Dedifferentiated amniotic fluid mesenchymal stem cell (primary cell): Measurements from ENCODE around the gene RTN4RL1.

ENCODE experiments used
- DNase-seq: peaks from one replicate; pipeline ENCODE4 v3.0.0-alpha.2; 2016; ENCODE audit errors: extremely low spot score

RTN4RL1 gene

DNA sequence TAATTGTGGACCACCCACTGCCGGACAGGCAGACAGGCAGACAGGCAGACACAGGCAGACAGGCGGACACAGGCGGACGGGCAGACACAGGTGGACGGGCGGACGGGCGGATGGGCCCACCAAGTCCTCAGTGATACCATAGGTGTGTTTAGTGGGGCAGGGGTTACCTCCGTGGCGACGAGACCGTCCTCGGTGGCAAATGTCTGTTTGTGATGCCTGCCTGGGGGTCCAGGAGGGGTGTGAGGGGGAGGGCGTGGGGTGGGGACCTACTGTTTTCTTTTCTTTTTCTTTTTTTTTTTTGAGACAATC, 76.7 kb downstream of the RTN4RL1 start:
- DNase-seq = no peak

DNA sequence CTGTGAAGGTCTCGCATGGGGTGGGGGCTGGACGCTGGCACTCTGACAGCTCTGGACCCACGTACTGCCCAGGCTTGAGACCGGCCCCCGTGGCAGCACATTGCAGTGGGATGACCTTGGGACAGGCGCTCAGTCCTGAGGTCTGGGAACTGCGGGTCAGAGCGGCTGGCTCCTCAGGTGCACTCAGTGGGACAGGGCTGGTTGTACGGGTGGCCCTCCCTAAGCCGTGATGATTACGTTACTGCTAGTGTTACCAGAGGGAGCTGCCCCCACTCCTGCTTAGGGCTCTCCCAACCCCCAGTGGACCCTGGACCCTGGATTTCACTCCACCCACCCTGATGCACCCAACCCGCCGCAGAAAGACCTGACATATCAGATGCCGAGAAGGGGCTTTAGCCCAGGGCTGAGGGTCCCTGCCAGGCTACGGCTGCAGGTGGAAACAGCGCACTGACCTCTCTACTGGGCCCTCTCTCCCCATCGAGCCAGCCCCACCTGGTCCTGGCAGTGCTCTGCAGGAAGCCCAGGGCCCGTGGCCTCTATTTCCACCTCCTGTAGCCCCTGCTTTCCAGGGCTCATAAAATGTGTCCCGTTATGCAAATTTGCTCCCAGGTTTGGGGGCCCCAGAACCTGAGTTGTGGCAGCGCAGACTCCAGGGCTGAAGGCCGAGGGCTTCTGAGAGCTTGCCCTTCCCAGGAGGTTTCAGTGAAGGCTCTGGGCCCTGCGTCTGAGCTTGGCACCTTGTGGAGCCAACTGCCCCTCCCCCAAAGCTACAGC, 77.2 kb downstream of the RTN4RL1 start:
- no peak for DNase-seq

DNA sequence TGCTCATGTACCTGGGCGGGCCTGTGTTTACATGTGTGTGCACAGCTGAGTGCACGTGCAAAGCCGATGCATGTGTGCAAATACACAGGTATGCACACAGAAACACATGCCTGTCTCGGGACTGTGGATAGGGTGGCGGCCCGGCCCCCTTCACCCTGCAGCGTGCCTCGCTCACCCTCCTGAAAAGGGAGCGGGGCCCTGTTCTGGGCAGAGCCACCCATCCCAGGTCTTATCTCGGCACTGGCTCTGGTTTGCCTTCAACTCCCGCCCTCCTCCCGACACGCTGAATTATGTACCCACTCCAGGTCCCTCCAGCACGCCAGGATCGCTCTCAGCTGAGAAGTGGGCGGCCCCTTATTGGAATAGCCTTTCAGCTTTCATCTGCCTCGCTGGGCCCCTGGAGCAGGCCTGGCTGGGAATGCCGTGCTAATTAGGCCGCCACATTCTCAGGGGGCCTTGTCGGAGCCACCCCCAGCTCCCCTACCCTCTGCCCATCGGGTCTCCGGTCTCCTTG, 77.8 kb downstream of the RTN4RL1 start:
- no peak for DNase-seq

DNA sequence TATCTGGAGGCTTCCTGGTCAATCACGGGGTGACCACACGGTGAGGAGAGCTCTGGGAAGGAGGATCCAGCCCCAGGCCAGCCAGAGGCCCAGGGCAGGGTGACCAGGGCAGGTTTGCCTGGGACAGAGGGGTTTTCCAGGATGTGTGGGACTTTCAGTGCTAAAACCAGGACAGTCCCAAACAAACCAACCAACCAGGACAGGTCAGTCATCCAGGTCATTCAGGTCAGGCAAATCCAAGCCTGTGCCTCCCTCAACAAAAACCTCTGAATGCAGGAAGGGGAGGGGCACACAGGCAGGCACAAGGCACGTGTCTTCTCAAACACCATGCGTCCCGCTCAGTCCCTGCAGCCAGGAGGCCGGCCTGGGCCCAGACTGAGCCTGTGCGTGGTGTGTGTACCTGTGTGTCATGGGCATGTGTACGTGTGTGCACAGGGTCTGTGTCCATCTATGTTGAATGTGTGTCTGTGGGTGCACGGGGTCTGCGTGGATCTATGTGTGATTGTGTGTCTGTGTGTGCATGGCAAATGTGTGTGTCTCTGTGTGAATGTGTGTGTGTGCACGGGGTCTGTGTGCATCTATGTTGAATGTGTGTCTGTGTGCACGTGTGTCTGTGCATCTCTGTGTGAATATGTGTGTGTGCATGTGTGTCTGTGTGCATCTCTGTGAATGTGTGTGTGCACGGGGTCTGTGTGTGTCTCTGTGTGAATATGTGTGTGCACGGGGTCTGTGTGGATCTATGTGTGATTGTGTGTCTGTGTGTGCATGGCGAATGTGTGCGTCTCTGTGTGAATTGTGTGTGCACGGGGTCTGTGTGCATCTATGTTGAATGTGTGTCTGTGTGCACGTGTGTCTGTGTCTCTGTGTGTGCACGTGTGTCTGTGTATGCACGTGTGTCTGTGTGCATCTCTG, 78.9 kb downstream of the RTN4RL1 start:
- no peak for DNase-seq

DNA sequence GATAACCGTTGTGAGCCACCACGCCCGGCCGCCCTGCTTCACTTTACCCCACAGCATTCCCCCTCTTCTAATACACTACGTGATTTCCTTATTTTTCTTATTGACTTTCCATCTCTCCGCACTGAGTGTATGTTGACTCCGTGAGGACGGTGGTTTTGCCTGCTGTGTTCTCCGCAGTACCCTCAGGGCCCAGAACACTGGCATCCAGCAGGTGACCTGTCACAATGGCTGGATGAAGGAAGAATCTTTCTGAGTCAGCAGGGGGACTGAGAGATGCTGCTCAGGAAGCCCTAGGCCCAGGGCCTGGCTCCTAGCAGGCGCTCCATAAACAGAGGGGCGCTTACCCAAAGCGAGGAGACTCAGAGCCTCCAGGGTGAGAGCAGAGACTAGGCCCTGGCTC, 79.5 kb downstream of the RTN4RL1 start:
- no peak for DNase-seq

DNA sequence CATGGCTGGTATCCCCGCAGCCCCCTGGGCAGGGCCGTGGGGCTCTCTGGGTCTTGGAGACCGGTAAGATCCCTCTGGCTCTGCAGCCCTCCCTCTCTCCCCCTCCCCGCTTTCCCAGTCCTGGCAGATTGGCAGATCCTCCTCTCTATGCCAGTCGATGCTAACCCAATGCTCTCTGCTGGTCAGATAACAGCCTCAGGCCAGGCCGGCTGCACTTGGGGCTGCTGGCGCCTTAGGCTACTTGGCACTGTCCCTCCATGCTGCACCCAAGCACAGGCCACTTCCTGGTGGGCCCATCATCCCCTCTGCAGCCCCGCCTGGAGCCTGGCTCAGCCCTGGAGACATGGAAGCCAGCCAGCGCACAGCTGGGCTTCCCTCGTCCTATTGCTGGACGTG, 81.7 kb downstream of the RTN4RL1 start:
- no peak for DNase-seq

DNA sequence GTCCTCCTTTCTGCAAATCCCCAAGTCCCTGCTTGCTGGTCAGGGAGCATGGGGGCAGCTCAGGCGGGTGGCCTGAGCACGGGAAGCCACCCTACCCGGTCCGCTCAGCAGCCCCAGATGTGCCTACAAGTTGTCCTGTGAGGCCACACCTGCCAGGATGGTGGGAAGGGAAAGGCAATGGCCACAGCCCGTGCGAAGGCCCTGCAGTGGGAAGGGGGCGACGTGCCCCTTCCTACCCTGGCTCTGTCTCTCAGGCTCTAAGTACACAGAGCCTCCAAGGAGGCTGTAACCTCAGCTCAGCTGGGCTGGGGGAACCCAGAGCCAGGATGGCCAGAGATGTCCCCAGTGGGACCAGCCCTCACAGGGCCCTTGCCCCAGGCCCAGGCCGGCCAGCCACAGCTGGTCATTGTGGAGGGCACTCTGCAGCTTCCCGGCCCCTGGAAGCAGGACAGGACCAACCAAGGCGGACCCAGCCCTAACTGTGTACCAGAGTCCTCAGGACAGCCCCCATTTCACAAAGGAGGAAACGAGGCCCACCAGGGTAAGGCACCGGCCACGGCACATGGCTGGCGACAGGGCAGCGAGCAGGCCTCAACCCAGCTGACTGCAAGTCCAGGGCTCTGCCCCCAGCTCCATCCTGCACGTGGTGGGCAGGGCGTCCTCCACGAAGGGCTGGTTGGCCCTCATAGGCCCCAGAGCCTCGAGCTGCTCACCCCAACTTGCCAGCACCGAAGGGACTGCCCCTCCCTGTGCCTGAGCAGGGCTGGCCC, 82.3 kb downstream of the RTN4RL1 start:
- no peak for DNase-seq

DNA sequence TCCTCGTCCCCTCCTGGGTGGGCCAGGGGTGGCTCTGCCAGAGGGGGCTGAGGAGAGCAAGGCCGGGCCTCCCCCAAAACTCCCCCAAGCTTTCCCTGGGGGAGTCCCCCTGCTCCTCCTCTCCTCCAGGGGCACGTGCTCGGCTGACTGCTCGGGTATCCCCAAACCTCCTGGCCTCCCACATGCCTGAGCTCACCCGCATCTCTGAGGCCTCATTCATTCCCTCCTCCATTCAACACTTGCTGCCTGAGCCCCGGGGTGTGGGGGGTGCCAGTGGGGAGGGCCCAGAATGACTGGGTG, 83.1 kb downstream of the RTN4RL1 start:
- DNase-seq = no peak

DNA sequence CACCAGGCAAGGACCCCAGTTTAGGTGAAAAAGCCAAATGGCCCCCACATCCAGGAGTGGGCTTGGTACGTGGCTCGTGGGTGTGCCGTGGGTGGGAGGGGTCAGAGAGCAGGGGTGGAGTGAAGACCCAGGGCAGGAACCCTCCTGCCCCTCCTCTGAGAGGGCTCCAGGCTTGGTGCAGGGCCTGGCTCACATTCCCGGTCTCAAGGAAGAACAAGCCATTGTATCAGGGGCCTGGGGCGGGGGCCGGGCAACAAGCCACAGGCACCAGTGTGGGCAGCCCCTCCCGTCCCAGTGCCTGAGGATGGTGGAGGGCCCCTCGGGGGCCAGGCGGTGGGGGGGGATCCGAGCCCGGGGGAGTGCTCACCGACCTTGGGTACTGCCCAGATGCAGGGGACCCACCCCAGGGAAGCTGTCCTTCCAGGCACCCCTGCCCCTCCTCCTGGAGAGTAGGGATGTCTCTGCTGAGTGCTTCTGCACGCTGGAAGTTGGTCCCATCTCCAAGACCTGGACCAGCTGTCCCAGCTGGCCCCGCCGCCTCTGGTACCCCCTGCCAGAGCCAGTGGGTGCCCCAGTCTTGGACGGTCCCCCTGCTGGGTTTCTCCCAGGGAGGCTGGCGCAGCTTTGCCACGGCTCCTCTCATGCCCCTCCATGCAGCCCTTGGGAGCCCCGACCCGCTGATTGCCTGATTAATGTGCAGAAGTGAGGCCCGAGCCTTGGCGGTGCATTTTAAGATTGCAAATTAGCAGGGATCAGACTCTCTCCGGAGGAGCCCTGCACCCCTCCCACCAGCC, 83.7 kb downstream of the RTN4RL1 start:
- no peak for DNase-seq

DNA sequence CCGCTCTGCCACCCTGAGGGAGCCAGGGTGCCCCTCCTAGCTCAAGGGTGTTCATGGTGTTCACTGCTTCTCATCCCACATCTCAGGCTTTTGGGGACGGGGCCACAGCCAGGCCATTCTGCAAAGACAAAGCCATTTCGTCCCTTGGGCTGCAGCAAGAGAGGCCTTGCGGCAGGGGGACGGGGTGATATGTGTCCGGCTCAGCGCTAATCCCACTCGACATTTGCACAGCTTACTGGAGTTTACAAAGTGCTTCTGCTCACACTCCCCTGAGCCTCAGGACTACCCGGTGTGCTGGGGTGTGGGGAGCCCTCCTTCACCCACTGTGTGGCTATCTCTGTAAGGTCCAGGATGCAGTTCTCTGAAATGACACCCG, 84.3 kb downstream of the RTN4RL1 start:
- no peak for DNase-seq

DNA sequence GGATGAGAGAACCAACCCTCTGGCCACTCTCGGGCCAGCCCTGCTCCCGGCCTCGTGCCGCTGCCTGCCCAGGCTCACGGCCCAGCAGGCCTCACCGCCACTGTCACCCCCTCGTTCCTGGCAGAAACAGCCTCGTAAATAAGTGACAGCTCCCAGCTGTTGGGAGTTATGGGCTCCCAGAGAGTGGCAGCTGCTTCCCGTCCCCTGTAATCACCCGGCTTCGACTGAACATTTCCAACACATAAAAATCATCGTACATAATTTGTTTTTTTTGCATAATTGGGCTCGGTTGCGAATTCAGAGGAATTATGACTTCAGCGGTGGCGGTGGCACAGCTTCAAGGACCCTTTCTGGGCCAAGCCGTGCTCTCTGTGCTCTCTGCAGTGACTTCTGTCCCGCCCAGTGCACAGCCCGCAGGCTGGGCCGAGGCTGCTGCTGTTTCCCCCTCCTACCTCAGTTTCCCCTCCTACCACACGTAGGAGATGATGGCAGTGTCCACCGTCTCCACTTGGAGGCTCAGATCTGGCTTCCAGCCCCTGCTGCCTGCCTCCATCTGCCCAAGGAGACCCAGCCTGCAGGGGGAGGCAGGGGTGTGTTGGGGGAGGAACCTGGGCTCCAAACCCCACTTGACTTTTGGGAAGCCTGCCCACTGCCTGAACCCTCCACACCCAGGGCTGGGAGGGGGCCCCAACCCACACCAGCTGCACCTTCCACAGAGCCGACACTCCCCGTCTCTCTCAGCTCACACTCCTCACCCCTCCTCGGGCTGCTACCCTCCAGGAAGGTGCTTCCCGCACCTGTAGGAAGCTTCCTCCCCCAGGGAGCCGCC, 84.9 kb downstream of the RTN4RL1 start:
- no peak for DNase-seq

DNA sequence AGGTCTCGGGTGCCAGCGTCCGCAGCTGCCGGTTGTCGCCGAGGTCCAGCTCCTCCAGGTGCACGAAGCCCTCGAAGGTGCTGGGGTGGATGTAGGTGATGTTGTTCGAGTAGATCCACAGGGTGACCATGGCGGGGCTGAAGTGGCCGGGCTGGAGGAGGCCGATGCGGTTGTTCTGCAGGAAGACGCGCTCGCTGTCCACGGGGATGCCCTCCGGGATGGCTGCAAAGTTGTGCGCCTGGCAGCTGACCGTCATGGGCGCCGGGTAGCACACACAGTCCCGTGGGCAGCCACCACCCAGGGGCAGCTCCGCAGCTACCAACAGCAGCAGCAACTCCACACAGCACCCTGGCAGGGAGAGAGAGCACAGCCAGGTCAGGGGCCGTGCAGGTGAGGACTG, 87.7 kb downstream of the RTN4RL1 start:
- DNase-seq = no peak

DNA sequence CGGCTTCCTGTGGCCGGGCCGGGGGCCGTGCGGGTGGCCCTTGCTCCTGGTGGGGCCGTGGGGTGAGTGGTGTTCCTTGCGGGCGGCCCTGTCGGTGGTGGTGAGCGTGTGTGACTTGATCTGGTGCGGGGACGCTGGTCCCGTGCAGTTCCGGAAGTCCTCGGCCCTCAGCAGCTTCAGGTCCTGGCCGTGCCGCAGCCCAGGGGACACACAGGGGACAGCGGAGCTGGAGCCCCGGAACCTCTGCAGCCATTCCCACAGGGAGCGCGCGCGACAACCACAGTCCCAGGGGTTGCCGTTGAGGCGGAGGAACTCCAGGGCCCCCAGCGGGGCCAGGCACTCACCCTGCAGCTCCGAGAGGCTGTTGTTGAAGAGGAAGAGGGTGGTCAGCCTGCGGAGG, 88.4 kb downstream of the RTN4RL1 start:
- DNase-seq = no peak

DNA sequence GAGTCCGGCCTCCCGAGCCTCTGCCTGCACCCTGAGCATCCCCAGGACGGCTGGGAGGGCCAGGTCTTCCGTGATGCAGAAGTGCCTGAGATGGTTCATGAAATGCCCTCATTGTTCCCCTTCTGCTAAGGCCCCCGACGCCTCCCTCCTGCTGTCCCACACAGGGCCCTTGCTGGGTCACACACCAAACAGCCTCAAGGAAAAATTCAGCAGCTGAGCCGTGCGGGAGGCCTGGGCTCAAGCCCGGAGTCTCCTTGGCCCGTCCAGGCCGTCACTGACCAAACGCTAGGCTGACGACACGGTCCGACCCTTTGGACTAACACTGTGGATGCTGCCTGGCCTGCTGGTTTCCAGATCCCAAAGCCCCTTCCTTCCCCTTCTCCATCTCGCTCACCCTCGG, 90.2 kb downstream of the RTN4RL1 start:
- no peak for DNase-seq

DNA sequence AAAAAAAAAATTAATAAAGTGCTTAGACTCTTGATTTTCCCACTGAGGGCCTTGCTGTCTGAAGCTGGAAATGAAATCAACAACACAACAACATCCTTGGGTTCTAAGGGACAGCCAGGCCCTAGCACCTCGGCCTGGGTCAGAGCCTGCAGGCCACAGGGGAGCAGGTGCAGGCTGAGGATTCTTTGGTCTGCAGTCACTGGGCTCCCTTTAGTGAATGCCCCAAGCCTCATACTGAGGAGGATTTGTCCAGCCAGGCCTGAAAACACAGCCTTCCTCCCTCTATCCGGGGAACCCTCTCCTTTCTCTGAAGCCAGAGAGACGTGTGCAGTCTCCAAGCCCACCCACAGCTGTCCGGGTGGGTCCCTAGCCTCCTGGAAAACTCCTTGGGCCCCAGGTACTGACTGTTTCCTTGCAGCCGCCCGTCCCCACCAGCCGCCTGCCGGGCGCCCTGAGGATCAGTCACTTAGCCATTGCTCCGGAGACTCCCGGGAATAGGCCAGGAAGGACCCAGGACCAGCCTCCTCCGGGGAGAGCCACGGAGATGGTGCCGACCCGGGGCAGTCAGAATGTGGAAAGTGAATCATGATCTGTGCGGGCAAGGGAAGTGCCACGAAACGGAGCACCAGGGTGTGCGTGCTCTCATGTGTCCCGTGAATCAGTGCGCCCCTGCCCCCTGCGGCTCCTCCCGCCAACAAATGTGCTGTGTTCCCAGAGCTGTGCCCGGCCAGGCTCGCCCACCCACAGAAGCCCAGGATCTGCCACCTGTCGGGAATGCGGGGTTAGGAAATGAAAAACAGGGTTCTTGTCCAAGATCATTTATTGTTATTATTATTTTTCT, 91.0 kb downstream of the RTN4RL1 start:
- DNase-seq = no peak

DNA sequence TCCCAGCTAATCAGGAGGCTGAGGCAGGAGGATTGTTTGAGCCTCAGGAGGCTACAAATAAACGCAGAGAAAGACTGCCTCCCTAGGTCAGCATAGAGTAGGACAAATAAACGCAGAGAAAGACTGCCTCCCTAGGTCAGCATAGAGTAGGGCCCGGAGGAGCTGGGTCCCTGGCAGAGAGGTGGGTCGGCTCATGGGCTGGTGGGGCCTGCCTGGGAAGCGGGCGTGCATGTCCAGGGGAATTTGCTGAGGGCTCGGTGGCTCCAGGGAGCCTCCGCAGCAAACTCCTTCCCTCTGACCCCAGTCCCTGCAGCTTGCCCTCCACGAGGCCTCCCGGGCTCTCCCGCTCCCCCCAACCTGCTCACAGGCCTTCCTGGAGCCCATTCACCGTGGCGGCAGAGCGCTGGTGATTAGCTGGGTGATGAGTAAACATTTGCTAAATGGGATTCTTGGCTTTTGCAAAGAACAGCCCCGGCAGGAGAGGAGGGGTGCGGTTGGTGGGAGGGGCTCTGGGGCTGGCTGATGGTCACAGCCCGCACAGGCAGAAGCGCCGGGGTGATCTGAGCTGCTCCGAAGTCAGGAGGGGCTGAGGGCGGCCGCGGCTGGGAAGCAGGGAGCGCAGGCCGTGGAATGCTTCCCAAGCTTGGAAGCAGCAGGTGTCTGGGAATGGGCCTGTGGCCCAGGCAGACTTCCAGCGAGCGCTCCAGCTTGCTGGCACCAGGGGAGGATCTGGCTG, 93.1 kb downstream of the RTN4RL1 start:
- no peak for DNase-seq

DNA sequence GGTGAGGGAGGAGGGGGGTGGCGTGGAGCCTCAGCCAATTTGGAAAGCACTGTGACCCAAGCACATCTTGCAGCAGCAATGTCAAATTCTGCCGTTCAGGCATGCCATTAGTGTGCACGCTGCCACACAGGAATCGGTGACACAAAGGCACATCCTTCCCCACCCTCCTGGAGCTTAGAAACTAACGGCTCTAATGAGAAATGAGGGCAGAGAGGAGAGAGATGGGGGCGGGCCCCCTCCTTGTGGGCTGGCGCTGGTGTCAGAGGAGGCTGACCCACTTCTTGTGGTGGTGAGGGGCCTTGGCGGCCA, 94.8 kb downstream of the RTN4RL1 start:
- no peak for DNase-seq

DNA sequence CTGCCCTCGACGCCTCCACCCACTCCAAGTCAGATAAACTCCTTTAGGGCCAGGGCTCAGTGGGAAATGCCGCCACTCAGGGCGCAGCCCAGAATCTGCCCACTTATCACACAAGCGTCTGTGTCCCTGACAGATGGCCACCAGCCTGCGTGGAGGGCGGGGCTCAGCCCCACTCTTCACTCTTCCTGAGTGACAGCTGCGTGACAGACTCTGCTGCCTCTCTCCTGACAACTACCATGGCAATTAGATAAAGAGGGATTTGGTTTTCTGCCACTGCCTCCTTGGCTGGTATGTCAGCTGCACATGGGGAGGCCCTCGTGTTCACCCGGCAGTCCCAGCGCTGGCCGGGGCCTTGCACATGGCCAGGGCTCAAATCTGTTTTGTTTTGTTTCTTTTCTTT, 96.2 kb downstream of the RTN4RL1 start:
- DNase-seq = no peak

DNA sequence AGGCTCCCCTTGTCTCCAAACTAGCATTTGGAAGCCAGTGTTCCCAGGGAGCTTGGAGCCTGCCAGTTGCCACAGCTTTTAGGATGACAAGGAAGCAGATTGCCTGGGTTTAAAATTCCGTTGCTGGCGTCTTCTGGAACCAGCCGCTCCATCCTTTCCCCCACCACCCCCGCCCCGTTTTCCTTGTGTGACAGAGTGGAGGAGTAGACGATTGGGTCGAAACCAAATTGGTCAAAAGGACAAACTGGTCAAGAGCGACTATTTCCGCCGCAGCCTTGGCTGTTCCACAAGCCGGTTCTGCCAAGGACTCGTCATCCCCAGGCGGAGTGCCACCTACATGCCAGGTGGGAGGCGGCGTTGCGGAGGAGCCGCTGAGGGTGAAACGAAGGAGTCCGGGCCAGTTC, 104.2 kb downstream of the RTN4RL1 start:
- DNase-seq = no peak
